ENCODE results near the gene RRP12.

DNA sequence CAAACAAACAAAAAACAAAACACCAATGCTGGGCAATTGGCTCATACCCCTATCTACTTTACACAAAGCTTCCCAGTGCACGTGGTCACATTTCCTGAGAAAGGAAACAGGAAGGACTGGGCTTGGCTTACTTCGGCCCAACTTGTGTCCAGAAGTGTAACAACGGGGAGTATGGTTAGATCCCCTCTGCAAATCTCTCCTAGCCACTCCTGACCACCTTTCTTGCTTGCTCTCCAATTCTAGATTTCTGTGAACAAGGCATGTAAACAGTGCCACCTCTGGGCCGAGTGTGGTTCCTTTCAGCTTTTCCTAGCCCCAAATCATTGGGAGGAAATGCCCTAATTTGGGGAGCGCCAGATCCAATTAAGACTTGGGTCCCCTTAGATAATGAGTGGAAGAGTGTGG, 45.6 kb downstream of the RRP12 start:
- TF ChIP-seq TAF1 (IDR thresholded peaks at IDR 0.05; ENCODE audit: low read depth, low read length) (no peak), POLR2AphosphoS5 (IDR thresholded peaks at IDR 0.05; ENCODE audit: low read depth, low read length) (no peak), POLR2A (IDR thresholded peaks at IDR 0.05; ENCODE audit: low read depth, low read length) (no peak), POU2F2 (IDR thresholded peaks at IDR 0.05; ENCODE audit: low read depth, low read length) (no peak), PAX5 (IDR thresholded peaks at IDR 0.05; ENCODE audit: insufficient read depth, low read length, severe bottlenecking) (no peak)

Measured in GM12891 (cell line).